Hepatocyte (in vitro differentiated cells): ENCODE measurements around the gene RAB11FIP4. TPM values are rescaled to one million over a fixed set of nuclear protein-coding genes. Genes with fewer than 3 reads are reported as not detected.

Experiments used
- DNase-seq: peaks from one replicate; pipeline ENCODE4 v3.0.0-alpha.2; 2016; ENCODE audit warnings: low spot score
- H2AFZ ChIP-seq: fragments of 200-600 bp; sonication (generic); 2 replicates; pipeline ENCODE4 v1.6.0; 2016; ENCODE audit warnings: antibody characterized with exemption, mild to moderate bottlenecking
- H3K27ac ChIP-seq: fragments of 200-600 bp; sonication (generic); 2 replicates; pipeline ENCODE4 v1.5.1; 2016; ENCODE audit warnings: mild to moderate bottlenecking
- H3K27me3 ChIP-seq: fragments of 200-600 bp; sonication (generic); 2 replicates; pipeline ENCODE4 v1.6.1; 2016
- H3K36me3 ChIP-seq: fragments of 200-600 bp; sonication (generic); replicated peaks from 2 replicates; pipeline ENCODE4 v1.5.1; 2016; ENCODE audit warnings: low read depth; ENCODE audit not compliant: insufficient read depth
- H3K4me1 ChIP-seq: fragments of 200-600 bp; sonication (generic); 2 replicates; pipeline ENCODE4 v1.5.1; 2016; ENCODE audit warnings: mild to moderate bottlenecking, moderate library complexity; ENCODE audit not compliant: insufficient read depth
- H3K4me2 ChIP-seq: fragments of 200-600 bp; sonication (generic); 2 replicates; pipeline ENCODE4 v1.6.0; 2016
- H3K4me3 ChIP-seq: fragments of 200-600 bp; sonication (generic); 2 replicates; pipeline ENCODE4 v1.5.1; 2016; ENCODE audit warnings: mild to moderate bottlenecking
- H3K79me2 ChIP-seq: fragments of 200-600 bp; sonication (generic); 2 replicates; pipeline ENCODE4 v1.6.0; 2017; ENCODE audit warnings: mild to moderate bottlenecking
- H3K9me2 ChIP-seq: fragments of 200-600 bp; sonication (generic); replicated peaks from 2 replicates; pipeline ENCODE4 v1.6.0; 2017; ENCODE audit warnings: mild to moderate bottlenecking; ENCODE audit not compliant: insufficient read depth
- H3K9me3 ChIP-seq: fragments of 200-600 bp; sonication (generic); 2 replicates; pipeline ENCODE4 v1.5.1; 2016; ENCODE audit warnings: low read depth, mild to moderate bottlenecking
- H4K20me1 ChIP-seq: fragments of 200-600 bp; sonication (generic); 2 replicates; pipeline ENCODE4 v1.6.0; 2016; ENCODE audit warnings: mild to moderate bottlenecking; ENCODE audit not compliant: insufficient read depth, poor library complexity, severe bottlenecking
- CTCF ChIP-seq: fragments of 200-600 bp; sonication (generic); IDR thresholded peaks from 2 replicates; pipeline ENCODE4 v1.5.1; 2016; ENCODE audit warnings: antibody characterized with exemption, mild to moderate bottlenecking; ENCODE audit not compliant: poor library complexity
- EZH2 ChIP-seq: fragments of 200-600 bp; sonication (generic); IDR thresholded peaks from 2 replicates; pipeline ENCODE4 v1.6.1; 2016; ENCODE audit warnings: antibody characterized with exemption, mild to moderate bottlenecking, borderline replicate concordance
- EZH2phosphoT487 ChIP-seq: fragments of 200-600 bp; sonication (generic); IDR thresholded peaks from one replicate; pipeline ENCODE4 v1.6.1; 2018; ENCODE audit warnings: antibody characterized with exemption, mild to moderate bottlenecking, low read depth, moderate library complexity; ENCODE audit not compliant: unreplicated experiment, severe bottlenecking
- WGBS: methylation state at CpG from one replicate; pipeline ENCODE4 v1.1.6; 2016; ENCODE audit warnings: low lambda C conversion rate; ENCODE audit errors: missing lambda C conversion rate; 5-methylcytosine and 5-hydroxymethylcytosine counted together
- polyA plus RNA-seq: library from polyadenylated mRNA; unstranded; fragments of >200 nt; fragmentation: Nextera tagmentation; extraction: Ambion mirVana; gene quantifications from 2 replicates; pipeline ENCODE4 v1.2.1, GENCODE V29; 2016
- total RNA-seq: library from RNA; depleted of rRNA; stranded (reverse); fragments of >200 nt; gene quantifications from 2 replicates; pipeline ENCODE4 v1.2.3, GENCODE V29; 2014

The RAB11FIP4 gene
- total and polyA plus RNA-seq, 2 experiments from 2014 or later, result 25.8 to 35.6 TPM

DNA sequence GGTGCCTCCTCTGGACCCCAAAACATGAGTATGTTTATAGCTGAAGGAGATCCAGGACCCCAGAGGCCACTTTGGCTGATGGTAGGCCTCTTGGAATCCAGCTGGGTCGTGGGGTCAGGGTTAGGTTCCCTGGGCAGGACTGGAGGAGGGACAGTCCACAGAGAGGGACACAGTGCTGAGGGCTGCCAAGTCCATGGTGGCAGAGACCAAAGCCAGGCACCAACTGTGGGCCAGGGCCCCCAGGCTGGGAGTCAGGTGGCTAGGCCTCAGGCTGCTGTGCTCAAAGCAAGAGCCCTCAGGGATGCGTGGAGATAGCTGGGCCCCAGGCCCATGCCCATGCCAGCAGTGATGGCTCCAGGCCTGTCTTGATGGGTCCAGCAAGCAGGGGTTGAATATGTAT is 44.1 kb downstream of the RAB11FIP4 start:
- no peaks in the 10 kb centered on the region for H3K4me1 ChIP-seq
- 77% methylated on average over 2 of the region's 2 CpGs for WGBS
- H3K36me3 ChIP-seq, result no peaks in the 10 kb centered on the region
- H3K4me2 ChIP-seq, result no peak overlapping the region
- H3K4me3 ChIP-seq, result no peak overlapping the region
- no peak for DNase-seq
- no peaks in the 10 kb centered on the region for H4K20me1 ChIP-seq
- no peaks in the 10 kb centered on the region for H3K9me3 ChIP-seq
- no peaks in the 10 kb centered on the region for H3K79me2 ChIP-seq
- H3K27me3 ChIP-seq, result no peaks in the 10 kb centered on the region
- H2AFZ ChIP-seq, result no peak overlapping the region
- no peaks in the 10 kb centered on the region for H3K9me2 ChIP-seq
- TF ChIP-seq CTCF, result no peak
- TF ChIP-seq EZH2phosphoT487, result no peak
- TF ChIP-seq EZH2, result no peak
- H3K27ac ChIP-seq, result no peak overlapping the region

GRCh38 chr17:31437720-31438400 is 46.4 kb downstream of the RAB11FIP4 start:
- Histone ChIP-seq H2AFZ (no peak overlapping the region), H3K4me2 (no peak overlapping the region), H3K4me1 (no peaks in the 10 kb centered on the region), H3K36me3 (no peaks in the 10 kb centered on the region), H4K20me1 (no peaks in the 10 kb centered on the region), H3K9me2 (no peaks in the 10 kb centered on the region), H3K79me2 (no peaks in the 10 kb centered on the region), H3K27me3 (no peaks in the 10 kb centered on the region), H3K4me3 (no peak overlapping the region), H3K27ac (no peak overlapping the region), H3K9me3 (no peaks in the 10 kb centered on the region)
- 77% methylated on average over 11 of the region's 11 CpGs for WGBS
- TF ChIP-seq EZH2phosphoT487 (no peak), CTCF (no peak), EZH2 (no peak)
- no peak for DNase-seq

DNA sequence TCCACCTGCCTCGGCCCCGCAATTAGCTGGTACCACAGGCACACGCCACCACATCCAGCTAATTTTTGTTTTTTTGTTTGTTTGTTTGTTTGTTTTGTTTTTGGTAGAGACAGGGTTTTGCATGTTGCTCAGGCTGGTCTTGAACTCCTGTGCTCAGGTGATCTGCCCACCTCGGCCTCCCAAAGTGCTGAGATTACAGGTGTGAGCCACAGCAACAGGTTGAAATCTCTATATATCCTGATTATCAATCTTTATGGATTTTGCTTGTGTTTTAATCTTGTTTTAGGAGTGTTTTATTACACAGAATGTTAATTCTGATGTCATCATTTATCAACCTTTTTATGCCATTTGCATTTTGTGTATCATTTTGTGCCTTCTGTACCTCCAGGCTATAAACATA is 48.2 kb downstream of the RAB11FIP4 start:
- 89% methylated on average over 4 of the region's 4 CpGs for WGBS
- TF ChIP-seq EZH2 (no peak), EZH2phosphoT487 (no peak), CTCF (no peak)

More for the DNA sequence above, 48.2 kb downstream of the RAB11FIP4 start:
- Histone ChIP-seq H3K9me2 (no peaks in the 10 kb centered on the region), H3K27me3 (no peaks in the 10 kb centered on the region), H3K9me3 (no peaks in the 10 kb centered on the region), H3K4me1 (no peaks in the 10 kb centered on the region), H3K36me3 (no peaks in the 10 kb centered on the region), H2AFZ (no peak overlapping the region), H4K20me1 (no peaks in the 10 kb centered on the region), H3K79me2 (no peaks in the 10 kb centered on the region), H3K4me2 (no peak overlapping the region), H3K4me3 (no peak overlapping the region), H3K27ac (no peak overlapping the region)
- DNase-seq, result no peak
